ENCODE data around the gene RFPL4A. TPM values are rescaled to one million over a fixed set of nuclear protein-coding genes. Genes with fewer than 3 reads are reported as not detected.

Gene RFPL4A
- total and polyA plus RNA-seq, 2 of the 8 experiments (the other 6 are each of a cell fraction or from before 2014, with no cell fraction given), result not detected

DNA sequence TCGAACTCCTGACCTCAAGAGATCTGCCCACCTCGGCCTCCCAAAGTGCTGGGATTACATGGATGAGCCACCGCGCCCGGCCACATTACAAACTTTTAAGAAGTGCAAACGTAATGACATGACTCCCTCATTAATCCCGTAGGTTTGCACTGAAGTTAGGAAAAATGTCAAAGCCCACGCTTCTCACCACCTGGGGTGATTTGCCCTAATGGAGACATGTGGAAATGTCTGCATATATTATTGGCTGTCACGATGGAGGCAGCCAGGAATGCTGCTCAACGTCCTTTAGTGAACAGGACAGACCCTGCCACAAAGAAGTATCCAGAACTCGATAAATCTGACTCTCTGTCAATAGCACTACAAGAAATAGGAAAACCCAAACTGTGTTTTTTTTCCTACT is 41.6 kb upstream of the RFPL4A start:
- Histone ChIP-seq H2BK12ac (ENCODE audit: low read depth, low read length) (no peak overlapping the region), H3K56ac (replicated peaks; ENCODE audit: insufficient read length, low read depth, low read length) (no peak overlapping the region), H2BK120ac (replicated peaks; ENCODE audit: low read depth, low read length) (no peak overlapping the region), H3K14ac (ENCODE audit: insufficient read length) (no peak overlapping the region), H3K27me3 (replicated peaks in 1 of 4; ENCODE audit: control insufficient read depth in 3 of 4, extremely low read depth in 1 of 4, insufficient read depth in 3 of 4, low read length in 3 of 4) (no peaks in the 10 kb centered on the region), H3K4me2 (ENCODE audit: insufficient read depth in 1 of 2, low read depth in 2 of 2, low read length in 2 of 2) (no peak overlapping the region), H3K79me2 (ENCODE audit: control insufficient read depth in 1 of 2, insufficient read depth in 2 of 2, low read length in 2 of 2) (no peaks in the 10 kb centered on the region), H3K9me3 (ENCODE audit: insufficient read depth in 2 of 2, low read depth in 1 of 2, low read length in 1 of 2) (peaks cover 42 to 85% of the 10 kb centered on the region in 2 experiments), H3K79me1 (ENCODE audit: low read depth, low read length) (no peaks in the 10 kb centered on the region), H4K91ac (replicated peaks; ENCODE audit: insufficient read length, low read length) (no peak overlapping the region), H3K27ac (ENCODE audit: low read depth, low read length) (no peak overlapping the region), H3K36me3 (ENCODE audit: control insufficient read depth in 2 of 4, insufficient read depth in 4 of 4, low read length in 3 of 4) (no peaks in the 10 kb centered on the region), H2AFZ (ENCODE audit: low read length) (no peak overlapping the region), H4K5ac (ENCODE audit: insufficient read length, low read depth, low read length) (no peak overlapping the region), H3K9ac (replicated peaks in 1 of 4; ENCODE audit: extremely low read depth in 1 of 4, low read depth in 3 of 4, low read length in 3 of 4) (no peak overlapping the region), H4K8ac (ENCODE audit: extremely low read depth, insufficient read depth, low read length) (no peak overlapping the region), H3K23ac (ENCODE audit: insufficient read length) (no peak overlapping the region), H3K4me3 (ENCODE audit: extremely low read depth in 1 of 4, insufficient read depth in 2 of 4, low read depth in 3 of 4, low read length in 4 of 4) (no peak overlapping the region), H3K4me1 (replicated peaks in 1 of 4; ENCODE audit: control insufficient read depth in 3 of 4, insufficient read depth in 4 of 4, low read length in 3 of 4) (no peaks in the 10 kb centered on the region), H2AK5ac (ENCODE audit: low read depth, low read length) (no peak overlapping the region), H2BK15ac (ENCODE audit: low read length) (no peak overlapping the region), H4K20me1 (replicated peaks in 1 of 2; ENCODE audit: control insufficient read depth in 1 of 2, insufficient read depth in 2 of 2, low read length in 2 of 2) (no peaks in the 10 kb centered on the region), H3K4ac (replicated peaks; ENCODE audit: insufficient read length, low read depth, low read length) (no peak overlapping the region), H2BK5ac (ENCODE audit: low read depth, low read length) (no peak overlapping the region), H3K18ac (ENCODE audit: extremely low read depth, low read length) (no peak overlapping the region), H3K23me2 (ENCODE audit: low read depth, low read length) (no peaks in the 10 kb centered on the region), H2BK20ac (ENCODE audit: low read length) (no peak overlapping the region)
- DNase-seq (ENCODE audit: low read depth in 1 of 2, low spot score in 2 of 2) (no peak), FAIRE-seq (no peak)
- ChIA-PET POLR2A (ENCODE audit: partially characterized antibody) (interaction anchor here (1.3 kb wide), 1 partner anchor 14 kb away, joined by 3 read pairs; no protein-coding TSS in a partner anchor), CTCF (ENCODE audit: partially characterized antibody) (interaction anchor here (0.6 kb wide), 1 partner anchor 262 kb away, joined by 3 read pairs; no protein-coding TSS in a partner anchor)
- TF ChIP-seq KDM5A (IDR thresholded peaks at IDR 0.05; ENCODE audit: low read length) (no peak), BRCA1 (IDR thresholded peaks at IDR 0.05; ENCODE audit: low read depth, low read length) (no peak), KDM4A (IDR thresholded peaks at IDR 0.05; ENCODE audit: low read depth, low read length, severe bottlenecking) (no peak), MAFK (IDR thresholded peaks at IDR 0.05; ENCODE audit: low read depth, low read length) (no peak), SP4 (IDR thresholded peaks at IDR 0.05; ENCODE audit: low read length) (no peak), KDM1A (IDR thresholded peaks at IDR 0.05; ENCODE audit: borderline replicate concordance, low read length) (no peak), TAF7 (optimal IDR thresholded peaks at IDR 0.05; ENCODE audit: borderline replicate concordance, low read depth, low read length) (no peak), NANOG (IDR thresholded peaks at IDR 0.05; ENCODE audit: insufficient read depth, low read depth, low read length, poor library complexity, severe bottlenecking) (no peak), POLR2AphosphoS5 (IDR thresholded peaks at IDR 0.05; ENCODE audit: low read depth, low read length) (no peak), SIN3A (conservative IDR thresholded peaks at IDR 0.05 in 1 of 2, IDR thresholded peaks at IDR 0.05 in 1 of 2; ENCODE audit: low read depth in 1 of 2, low read length in 2 of 2) (no peak), SRF (IDR thresholded peaks at IDR 0.05; ENCODE audit: low read depth, low read length) (no peak), SIRT6 (IDR thresholded peaks at IDR 0.05; ENCODE audit: low read length) (no peak)
- TF ChIP-seq, protein P1, sequence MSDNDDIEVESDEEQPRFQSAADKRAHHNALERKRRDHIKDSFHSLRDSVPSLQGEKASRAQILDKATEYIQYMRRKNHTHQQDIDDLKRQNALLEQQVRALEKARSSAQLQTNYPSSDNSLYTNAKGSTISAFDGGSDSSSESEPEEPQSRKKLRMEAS (IDR thresholded peaks at IDR 0.05), result no peak
- WGBS, 2 experiments (ENCODE audit: extremely low coverage in 1 of 2, insufficient coverage in 1 of 2, insufficient read length in 1 of 2, insufficient replicate concordance in 2 of 2, low coverage in 1 of 2, low lambda C conversion rate in 2 of 2, missing lambda C conversion rate in 1 of 2), result 81% methylated on average over 11 of the region's 11 CpGs; no CpG with 5 or more reads in 1 of the 2 experiments

Measured in H1 (cell line).